ENCODE measurements around the gene HBZ.

DNA sequence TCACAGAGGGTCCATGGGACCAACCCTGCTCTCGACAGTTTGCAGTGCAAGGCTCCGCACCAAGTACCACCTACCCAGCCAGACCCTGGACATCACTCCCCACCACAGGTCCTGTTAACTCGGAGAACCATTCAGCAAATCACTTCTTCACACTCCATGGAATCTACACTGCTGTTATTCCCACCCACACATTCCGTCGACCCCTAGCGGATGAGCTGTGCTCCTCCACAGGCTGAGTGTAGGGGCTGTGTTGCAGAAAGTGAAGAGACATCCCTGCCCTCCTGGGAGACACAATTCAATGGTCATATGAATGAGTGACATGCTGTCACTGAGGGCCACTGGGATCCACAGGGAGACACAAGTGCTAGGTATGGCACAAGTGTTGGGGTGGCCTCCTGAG lies 46.9 kb upstream of the HBZ start:
- no peak for TF ChIP-seq YY1 (IDR thresholded peaks at IDR 0.05; ENCODE audit: insufficient read depth, insufficient read length)
- no peak for TF ChIP-seq SUZ12 (IDR thresholded peaks at IDR 0.05; ENCODE audit: extremely low read depth, insufficient read depth, insufficient read length)
- TF ChIP-seq ZNF274 (IDR thresholded peaks at IDR 0.05; ENCODE audit: low read depth, low read length) = no peak

Data from NT2/D1 (cell line).